ENCODE data around the gene ATP8B3. TPM values are rescaled to one million over a fixed set of nuclear protein-coding genes. Genes with fewer than 3 reads are reported as not detected.

The ATP8B3 gene
- total and polyA plus RNA-seq, 9 of the 15 experiments (the other 6 are each of a cell fraction or from before 2014, with no cell fraction given): 1.2 to 12.3 (median 3.8) TPM

DNA sequence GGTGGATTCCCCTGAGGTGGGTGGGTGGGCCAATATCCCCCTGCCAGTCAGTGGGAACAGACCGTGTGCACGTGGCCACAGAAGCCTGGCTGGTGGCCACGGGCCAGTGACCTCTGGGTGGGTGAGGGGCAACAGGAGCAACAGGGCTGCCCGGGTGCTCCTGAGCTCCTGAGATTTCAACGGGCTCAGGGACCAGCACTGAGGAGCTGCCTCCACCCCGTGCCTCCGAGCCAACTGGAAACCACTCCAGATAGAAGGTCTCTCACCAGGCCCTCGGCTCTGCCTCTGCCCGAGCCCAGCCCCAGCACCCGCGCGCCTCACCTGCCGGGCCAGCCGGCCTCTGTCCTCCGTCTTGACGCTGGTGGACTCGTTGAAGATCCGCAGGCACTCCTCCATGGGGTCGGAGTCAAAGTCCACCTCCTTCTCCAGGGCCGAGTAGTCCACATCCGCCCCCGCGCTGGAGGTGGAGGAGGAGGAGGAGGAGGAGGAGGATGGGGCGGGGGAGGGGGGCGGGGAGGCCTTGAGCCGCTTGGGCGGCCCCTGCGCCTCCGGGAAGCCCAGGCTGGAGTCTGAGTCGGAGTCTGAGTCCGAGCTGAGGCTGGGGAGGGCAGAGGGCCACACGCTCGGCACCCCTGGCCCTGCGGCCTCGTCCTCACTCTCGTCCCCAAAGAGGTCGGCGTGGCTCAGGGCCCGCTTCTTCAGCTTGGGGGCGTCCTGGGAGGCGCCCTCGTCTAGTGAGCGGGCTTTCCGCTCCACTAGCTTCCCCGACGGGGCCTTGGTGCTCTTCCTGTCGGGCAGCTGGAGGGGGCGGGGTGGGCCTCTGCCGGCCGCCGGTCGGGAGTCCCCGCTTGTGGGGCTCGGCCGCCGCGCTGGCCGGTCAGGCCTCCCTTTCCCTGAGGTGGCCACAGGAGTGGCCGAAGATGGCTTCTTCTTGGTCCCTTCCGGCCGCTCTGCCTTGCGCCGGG, 14.8 kb upstream of the ATP8B3 start (continued):
- TF ChIP-seq BCLAF1 (IDR thresholded peaks at IDR 0.05; ENCODE audit: borderline replicate concordance in 1 of 2, control insufficient read depth in 1 of 2, low read depth in 2 of 2, low read length in 1 of 2): no peak
- TF ChIP-seq, protein P1, sequence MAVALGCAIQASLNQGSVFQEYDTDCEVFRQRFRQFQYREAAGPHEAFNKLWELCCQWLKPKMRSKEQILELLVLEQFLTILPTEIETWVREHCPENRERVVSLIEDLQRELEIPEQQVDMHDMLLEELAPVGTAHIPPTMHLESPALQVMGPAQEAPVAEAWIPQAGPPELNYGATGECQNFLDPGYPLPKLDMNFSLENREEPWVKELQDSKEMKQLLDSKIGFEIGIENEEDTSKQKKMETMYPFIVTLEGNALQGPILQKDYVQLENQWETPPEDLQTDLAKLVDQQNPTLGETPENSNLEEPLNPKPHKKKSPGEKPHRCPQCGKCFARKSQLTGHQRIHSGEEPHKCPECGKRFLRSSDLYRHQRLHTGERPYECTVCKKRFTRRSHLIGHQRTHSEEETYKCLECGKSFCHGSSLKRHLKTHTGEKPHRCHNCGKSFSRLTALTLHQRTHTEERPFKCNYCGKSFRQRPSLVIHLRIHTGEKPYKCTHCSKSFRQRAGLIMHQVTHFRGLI (CRISPR knock-in tag; IDR thresholded peaks at IDR 0.05): no peak
- TF ChIP-seq, protein P2, sequence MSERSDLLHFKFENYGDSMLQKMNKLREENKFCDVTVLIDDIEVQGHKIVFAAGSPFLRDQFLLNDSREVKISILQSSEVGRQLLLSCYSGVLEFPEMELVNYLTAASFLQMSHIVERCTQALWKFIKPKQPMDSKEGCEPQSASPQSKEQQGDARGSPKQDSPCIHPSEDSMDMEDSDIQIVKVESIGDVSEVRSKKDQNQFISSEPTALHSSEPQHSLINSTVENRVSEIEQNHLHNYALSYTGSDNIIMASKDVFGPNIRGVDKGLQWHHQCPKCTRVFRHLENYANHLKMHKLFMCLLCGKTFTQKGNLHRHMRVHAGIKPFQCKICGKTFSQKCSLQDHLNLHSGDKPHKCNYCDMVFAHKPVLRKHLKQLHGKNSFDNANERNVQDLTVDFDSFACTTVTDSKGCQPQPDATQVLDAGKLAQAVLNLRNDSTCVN (CRISPR knock-in tag; IDR thresholded peaks at IDR 0.05): 0 out of 2 replicates have a peak, but pooled peaks have one; percentile 19
- 0 out of 2 replicates have a peak, but pooled peaks have one; percentile 42 for TF ChIP-seq E2F3 (CRISPR knock-in tag; IDR thresholded peaks at IDR 0.05)
- peak; percentile 47; the same call in 1 of the 2 replicates for TF ChIP-seq ZFX (CRISPR knock-in tag; IDR thresholded peaks at IDR 0.05)
- peak; percentile 50; the same call in 1 of the 2 replicates for TF ChIP-seq ETS1 (conservative IDR thresholded peaks at IDR 0.05; ENCODE audit: control insufficient read depth, low read depth, low read length)
- TF ChIP-seq, protein P3, sequence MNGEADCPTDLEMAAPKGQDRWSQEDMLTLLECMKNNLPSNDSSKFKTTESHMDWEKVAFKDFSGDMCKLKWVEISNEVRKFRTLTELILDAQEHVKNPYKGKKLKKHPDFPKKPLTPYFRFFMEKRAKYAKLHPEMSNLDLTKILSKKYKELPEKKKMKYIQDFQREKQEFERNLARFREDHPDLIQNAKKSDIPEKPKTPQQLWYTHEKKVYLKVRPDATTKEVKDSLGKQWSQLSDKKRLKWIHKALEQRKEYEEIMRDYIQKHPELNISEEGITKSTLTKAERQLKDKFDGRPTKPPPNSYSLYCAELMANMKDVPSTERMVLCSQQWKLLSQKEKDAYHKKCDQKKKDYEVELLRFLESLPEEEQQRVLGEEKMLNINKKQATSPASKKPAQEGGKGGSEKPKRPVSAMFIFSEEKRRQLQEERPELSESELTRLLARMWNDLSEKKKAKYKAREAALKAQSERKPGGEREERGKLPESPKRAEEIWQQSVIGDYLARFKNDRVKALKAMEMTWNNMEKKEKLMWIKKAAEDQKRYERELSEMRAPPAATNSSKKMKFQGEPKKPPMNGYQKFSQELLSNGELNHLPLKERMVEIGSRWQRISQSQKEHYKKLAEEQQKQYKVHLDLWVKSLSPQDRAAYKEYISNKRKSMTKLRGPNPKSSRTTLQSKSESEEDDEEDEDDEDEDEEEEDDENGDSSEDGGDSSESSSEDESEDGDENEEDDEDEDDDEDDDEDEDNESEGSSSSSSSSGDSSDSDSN (IDR thresholded peaks at IDR 0.05; ENCODE audit: borderline replicate concordance in 1 of 2, low read depth in 2 of 2, low read length in 2 of 2): peak in 1 of 2 experiments; percentile 74; a peak in 2 of 4 replicates
- TF ChIP-seq SMAD4 (CRISPR knock-in tag; conservative IDR thresholded peaks at IDR 0.05): peak; percentile 53
- TF ChIP-seq, protein P4, sequence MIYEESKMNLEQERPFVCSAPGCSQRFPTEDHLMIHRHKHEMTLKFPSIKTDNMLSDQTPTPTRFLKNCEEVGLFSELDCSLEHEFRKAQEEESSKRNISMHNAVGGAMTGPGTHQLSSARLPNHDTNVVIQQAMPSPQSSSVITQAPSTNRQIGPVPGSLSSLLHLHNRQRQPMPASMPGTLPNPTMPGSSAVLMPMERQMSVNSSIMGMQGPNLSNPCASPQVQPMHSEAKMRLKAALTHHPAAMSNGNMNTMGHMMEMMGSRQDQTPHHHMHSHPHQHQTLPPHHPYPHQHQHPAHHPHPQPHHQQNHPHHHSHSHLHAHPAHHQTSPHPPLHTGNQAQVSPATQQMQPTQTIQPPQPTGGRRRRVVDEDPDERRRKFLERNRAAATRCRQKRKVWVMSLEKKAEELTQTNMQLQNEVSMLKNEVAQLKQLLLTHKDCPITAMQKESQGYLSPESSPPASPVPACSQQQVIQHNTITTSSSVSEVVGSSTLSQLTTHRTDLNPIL (CRISPR knock-in tag; IDR thresholded peaks at IDR 0.05): no peak
- TF ChIP-seq TEAD1 (CRISPR knock-in tag; IDR thresholded peaks at IDR 0.05): no peak
- TF ChIP-seq SMAD3 (CRISPR knock-in tag; conservative IDR thresholded peaks at IDR 0.05): no peak
- TF ChIP-seq SAP30 (IDR thresholded peaks at IDR 0.05; ENCODE audit: borderline replicate concordance, insufficient read depth, low read depth, low read length, poor library complexity, severe bottlenecking): no peak
- no peak for TF ChIP-seq GATAD2A (IDR thresholded peaks at IDR 0.05)
